GM23248 (cell line): ENCODE results near the gene PAIP2.

ENCODE experiments used
- EZH2 ChIP-seq: fragments of 200-600 bp; sonication (generic); IDR thresholded peaks from 2 replicates; pipeline ENCODE4 v1.6.1; 2018; ENCODE audit warnings: antibody characterized with exemption, mild to moderate bottlenecking; ENCODE audit not compliant: insufficient read depth, poor library complexity, severe bottlenecking
- EZH2phosphoT487 ChIP-seq: fragments of 200-600 bp; sonication (generic); IDR thresholded peaks from 2 replicates; pipeline ENCODE4 v1.6.1; 2018; ENCODE audit warnings: antibody characterized with exemption, moderate library complexity, mild to moderate bottlenecking, low read depth; ENCODE audit not compliant: insufficient read depth

GRCh38 chr5:139341689-139342422 lies at the start of gene PAIP2:
- TF ChIP-seq EZH2: no peak
- no peak for TF ChIP-seq EZH2phosphoT487
